ENCODE measurements around the gene AHRR.
A peak's percentile ranks its signal among the peaks of the same experiment; 100 is the strongest.
"Not testable (repeated sequence)": the region's sequence is repeated elsewhere in the genome, so short reads cannot be mapped to it uniquely, and the experiment has no call there.

The AHRR gene

DNA sequence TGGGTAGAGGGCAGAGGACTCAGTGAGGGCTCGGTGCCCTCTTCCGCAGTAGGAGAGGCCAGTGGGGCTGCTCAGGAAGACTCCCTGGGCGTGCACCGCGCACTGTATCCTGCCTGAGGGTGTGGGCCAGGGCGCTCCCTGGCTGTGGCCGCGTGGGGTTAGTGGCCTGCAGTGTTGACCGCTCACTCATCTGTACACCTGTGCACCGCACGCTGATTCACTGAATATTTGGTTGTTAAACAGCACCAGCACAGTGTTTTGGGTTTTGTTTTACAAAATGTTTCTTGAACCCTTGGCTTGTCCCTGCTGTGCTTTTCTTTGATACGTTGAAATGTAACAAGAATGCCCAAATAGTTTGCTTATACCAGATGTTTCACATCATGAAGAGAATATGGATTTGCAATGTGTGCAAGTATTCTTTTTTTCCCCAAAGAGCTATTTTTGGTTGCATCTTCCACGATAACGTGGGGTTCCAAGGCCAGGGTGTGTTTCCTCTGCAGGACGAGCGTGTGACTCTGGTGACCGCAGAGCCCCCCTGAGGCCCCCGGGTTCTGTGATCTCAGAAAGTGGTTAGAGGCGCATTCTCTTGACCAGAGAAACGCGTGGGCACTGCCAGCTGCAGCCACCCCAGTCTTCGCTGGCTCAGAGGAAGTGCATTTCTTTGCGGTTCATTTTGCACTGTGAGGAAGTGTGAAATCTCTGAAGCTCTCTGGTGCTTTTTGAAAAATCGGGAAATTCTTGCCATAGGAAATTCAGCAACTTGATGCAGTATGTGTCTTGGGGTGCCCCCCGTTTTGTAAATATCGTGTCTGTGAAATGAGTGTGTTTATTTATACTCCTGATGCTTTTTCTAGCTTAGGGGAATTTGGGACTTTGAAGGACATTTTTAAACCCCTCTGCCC lies 46.9 kb downstream of the AHRR start:
- no peak for DNase-seq

DNA sequence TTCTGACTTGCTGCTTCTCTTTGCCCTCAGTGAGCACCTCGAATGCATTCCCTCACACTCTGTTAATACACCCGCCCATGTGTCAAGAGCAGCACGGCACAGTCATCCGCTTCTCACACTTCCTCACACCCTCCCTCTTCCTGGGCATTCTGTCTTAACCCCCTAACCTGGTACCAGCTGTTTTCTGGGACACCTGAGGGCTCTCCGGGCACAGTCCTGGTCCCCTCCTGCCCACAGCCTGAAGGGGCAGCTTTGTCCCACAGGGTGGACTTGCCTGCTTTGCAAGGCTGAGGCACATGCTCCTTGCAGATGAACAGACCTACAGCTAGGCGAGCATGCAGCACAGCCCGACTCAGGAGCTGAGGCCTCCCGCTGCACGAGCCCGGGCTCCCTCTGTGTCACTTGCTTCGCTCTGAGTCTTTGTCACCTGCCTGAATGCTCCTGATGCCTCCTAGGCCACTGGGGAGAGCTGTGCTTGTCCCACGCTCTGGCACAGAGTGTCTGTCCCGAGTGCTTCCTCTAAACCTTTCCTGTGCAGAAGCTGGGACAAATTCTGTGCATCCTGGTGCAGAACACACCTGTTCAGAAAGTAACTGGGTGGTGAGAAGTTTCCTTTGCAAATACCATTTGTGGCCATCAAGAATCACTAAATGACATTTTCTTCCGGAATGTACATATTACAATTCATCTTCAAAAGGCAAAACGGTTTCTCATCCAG lies 47.8 kb downstream of the AHRR start:
- DNase-seq, result no peak

DNA sequence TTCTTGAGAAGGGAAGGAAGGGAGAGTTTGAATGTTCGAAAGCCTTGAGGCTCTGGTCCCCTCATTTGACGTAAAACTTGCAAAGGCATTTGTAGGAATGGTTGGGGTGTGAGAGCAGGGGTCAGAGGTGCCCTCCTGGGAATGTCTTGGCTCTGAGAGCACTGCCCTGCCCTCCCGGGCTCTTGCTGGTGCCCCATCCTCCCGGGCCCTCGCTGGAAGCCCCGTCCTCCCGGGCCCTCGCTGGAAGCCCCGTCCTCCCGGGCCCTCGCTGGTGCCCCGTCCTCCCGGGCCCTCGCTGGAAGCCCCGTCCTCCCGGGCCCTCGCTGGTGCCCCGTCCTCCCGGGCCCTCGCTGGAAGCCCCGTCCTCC lies 48.3 kb downstream of the AHRR start:
- not testable (repeated sequence) for DNase-seq

DNA sequence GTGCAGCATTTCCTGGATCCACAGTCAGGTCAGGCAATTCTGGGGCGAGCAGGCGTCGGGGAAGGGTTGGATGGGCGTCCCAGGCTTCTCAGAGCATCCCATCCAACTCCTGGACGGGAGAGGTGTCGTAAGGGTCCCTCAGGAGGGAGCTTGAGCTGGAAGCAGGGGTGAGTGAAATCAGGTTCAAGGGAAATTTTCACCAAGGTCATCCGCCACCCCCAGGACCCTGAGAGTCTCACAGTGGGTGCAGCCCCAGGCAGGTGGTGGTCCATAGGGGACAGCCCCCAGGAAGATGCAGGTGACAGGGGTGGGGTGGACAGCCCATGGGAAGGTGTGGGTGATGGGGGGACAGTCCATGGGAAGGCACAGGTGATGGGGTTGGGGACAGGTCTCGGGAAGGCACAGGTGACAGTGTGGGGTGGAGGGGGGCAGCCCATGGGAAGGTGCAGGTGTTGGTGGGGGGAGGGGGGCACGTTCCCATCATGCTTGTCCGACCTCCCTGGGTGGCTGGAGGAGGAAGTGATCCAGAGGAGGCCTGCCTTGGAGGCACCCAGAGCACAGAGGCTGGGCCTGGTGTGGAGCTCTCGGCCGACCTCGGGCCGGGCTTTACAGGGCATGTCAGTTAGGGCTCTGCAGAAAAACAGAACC lies 48.9 kb downstream of the AHRR start:
- no peak for DNase-seq

DNA sequence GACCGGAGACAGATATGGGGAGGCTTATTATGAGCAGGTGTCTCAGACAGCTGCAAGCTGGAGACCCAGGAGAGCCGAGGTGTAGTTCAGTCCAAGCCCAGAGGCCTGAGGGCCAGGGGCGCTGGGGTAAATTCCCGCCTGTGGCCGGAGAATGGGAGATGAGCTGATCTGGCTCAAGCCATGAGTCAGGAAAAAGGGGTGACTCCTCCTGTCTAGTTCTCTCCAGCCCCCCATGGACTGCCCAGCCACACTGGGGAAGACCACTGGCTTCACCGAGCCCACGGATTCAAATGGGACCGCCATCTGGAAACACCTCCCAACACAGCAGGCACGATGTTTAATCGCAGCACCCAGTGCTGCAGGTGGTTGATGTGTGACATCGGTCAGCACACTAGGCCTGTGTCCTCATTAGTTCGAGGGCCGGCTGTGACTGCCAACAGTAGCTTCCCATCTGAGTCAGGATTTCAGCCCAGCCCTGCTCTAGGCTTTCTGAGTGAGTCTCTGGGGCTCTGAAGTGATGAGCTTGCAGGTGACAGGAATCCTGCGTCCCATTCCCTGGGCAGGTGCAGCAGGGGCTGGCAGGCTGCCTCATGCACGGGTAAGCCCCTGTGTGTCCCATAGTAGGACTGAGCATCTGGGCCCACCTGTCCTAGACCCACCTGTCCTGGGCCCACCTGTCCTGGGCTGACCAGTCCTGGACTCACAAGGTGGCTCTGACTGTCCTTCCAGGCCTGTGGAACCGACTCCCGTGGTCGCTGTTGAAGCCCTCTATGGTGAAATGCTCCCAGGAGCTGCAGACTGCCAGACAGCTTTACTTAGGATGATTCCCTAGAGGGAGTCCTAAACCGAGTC lies 49.7 kb downstream of the AHRR start:
- no peak for DNase-seq

DNA sequence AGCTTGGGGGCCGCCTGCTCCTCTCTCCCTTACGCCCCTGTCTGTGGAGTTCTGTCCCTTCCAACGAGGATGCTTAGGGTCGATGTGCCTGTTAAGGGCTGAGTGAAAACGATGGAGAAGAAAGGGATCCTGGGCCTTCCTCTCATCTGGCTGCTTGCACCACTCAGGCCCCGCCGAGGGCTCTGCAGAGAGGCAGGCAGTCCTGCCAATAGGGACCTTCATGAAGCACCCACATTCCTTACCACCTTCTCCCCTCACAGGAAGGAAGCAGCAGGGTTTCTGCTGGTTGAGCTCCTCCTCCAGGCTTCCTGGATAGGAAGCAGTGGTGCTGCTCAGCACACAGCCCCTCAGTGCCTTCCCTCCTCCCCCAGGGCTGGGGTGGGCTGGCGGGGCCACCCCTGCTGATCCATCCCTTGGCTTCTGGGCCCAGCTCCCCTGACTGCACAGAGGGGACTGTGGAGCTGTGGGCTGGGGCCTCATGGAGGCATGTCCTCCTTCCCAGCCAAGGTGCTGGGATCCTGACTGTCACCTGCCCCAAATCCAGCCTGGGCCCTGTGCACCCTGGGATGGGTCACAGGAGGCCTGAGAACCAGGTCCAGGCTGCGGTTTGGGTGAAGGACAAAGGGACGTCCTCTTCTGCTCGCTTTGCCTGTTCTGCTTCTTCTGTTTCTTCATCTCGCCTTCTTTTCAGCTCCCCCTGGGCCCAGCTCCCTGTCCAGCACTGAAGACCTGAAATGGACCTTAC lies 50.5 kb downstream of the AHRR start:
- DNase-seq, result no peak

DNA sequence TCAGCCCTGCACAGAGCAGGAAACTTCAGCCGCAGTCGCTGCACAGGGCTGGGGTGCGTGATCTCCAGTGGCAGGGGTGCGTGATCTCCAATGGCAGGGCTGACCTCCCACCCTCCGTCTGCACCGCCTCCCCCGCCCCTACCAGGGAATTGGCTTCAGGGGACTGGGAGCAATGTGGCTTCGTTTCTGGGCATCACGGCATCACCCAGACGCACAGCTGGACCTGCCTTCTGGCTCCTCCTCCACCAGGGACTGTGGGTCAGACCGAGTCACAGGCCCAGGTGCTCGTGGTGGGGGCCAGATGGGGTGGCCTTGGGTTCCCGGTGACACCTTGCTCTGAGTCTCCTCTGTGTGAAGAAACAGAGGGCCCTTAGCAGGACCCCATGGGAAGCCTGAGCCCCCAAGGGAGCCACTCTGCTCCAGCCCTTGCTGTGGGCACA lies 51.1 kb downstream of the AHRR start:
- DNase-seq, result no peak

DNA sequence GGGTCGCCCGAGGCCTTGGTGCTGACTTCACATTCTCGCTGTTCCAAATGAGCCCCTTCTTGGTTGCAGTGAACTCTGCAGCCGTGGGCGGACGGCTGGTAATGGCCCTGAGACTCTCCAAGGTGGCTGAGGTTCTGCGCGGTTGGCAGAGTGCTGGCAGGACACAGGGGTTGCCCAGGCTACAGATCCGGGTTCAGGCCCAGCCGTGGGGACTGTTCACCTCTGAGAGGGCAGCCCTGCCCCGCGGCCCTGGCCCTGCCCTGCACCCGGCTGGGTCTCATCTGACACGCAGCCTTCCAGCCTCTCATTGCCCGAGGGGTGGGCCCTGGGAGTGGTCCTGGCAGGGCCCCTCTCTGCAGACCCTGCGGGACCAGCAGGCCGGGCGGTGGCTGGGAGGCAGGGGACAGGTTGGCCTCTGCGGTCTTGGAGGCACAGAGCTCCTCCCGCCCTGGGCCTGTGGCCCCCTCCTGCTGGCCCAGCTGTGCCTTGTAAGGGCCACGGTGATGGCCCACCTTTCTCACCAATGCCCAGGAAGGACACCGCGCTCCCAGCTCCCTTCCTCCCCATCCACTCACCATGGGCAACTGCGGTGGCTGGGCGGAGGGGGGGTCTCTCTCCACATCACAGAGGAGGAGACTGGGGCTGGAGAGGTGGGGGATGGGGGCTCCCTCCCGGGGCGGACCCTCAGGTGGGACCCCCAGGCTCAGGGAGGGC lies 51.6 kb downstream of the AHRR start:
- no peak for DNase-seq

DNA sequence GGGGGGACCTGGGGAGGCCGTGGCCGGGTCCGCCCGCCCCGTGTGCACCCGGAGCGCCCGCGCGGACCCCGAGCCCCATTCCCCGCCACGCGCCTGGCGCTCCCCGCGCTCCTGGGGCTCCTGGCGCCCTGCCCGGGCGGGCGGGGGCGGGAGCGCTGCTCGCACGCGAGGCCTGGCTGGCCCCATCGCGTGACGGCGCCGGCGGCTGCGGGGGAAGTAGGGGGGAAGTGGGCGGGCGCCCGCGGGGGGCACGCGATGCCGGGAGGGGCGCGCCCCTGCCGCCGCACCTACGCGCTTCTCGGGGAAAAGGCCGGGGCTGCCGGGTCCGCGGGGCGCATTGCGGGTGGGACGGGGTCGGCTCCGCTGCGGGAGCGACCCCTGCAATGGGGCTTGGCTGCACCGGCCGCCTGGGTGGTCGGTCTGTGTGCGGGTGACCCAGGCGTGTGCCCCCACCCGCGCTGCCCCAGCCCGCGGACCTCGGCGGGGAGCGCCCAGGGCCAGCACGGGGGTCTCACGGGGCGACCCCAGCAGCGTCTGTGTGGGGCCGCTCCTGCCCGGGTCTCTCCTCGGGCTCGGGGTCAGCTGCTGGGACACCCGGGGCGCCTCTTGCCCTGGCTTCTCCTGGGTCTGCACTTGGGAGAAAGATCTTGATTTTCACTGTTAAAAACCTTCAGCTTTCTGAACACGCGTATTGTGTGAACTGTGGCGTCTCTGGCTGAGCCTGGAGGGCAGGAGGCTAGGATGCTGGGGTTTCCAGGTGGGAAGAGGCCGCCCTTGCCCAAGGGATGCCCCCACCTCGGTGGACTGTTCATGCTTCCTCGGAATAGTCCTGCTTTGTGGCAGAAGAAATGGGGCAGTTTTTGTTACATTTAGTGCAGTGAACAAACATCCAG lies 52.4 kb downstream of the AHRR start:
- DNase-seq, result peak; percentile 28 to 35

DNA sequence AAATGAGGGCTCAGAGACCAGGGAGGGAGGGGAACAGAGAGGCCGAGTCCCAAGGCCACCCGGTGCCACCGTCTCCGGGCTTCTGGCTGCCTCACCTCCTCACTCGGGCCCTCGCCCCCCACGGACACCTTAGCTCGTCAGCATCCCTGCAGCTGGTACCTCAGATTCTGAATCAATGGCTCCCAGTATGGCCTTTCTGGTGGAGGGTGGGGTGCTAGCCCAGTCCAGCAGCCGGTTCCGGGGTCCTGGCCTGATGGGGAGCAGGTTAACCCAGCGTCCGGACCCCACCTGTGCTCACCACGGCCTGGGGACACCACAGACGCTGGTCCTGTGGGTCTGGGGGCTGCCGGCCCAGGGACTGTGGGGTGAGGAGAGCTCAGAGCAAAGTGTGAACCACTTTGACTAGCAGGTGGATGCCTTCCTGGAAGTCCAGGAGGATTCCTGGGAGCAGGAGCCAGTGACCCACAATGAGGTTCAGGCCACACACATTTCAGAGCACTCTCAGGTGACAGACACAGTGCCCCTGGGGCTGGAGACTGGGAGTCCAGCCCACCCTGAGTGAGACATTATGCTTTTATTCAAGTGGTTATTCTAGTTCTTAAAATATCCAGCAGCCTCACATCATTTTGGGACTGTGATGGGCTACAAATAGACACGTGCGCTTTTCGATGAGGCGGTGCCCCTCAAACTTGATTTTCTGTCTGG lies 53.3 kb downstream of the AHRR start:
- DNase-seq, result no peak

DNA sequence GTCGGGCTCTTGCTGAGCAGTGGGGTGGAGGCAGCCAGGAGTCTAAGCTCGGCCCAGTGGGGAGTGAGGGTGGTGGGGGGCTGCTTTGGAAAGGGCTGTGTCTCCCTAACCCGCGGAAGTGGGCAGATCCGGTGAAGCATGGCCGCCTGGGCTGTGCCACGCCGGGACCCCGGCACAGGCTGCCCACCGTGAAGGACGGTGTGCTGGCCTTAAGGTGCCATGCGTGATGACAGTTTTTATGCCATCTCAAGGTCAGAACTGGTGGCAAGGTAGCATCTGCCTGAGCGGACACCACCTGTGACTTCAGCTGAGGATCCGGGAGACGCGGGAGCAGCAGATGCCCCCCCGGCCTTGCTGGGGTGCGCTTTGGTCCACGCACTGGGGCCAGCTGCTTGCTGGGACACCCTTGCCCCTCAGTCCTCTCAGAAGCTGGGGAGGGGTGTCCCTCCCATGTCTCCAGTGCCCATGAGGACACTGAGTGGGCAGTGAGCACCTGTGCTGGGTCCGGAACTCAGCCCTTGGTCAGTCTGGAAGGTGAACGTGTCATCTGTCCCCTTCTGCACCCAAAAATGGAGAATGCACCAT lies 53.9 kb downstream of the AHRR start:
- DNase-seq, result no peak

DNA sequence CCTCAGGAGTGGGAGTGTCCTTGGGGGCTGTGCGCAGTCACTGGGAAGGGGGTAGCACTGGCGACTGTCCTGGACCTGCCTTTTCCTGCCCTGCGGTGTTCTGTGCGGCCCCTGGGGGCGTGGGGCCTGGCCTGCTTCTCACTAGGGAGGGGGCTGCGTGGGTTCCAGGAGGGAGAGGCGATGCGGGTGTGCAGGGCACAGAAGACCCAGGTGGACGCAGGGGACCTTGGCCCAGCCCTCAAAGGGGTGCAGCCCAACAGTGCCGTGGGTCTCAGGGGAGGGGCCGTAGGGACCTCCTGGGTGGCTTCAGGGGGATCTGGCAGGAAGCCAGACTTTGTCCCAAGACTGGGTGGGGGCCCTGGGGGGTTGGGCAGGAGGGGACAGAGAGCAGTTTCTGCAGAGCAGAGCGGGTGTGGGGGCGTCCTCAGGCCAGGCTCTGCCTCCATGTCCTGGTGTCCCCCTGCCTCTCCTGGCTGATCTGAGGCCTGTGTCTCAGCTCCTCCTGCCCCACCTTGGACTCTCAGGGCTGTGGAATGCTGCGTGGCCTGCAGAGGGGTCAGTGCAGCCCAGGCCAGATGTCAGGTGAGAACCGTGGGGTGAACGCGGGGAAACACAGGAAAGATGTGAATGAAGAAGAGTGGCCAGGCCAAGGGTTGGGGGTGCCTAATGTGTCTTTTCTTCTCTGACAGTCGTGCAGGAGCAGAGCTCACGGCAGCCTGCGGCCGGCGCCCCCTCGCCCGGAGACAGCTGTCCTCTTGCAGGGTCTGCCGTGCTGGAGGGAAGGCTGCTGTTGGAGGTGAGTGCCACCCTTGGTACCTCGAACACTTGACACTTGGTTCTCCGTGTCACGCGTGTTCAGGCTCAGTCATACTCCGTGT lies 54.6 kb downstream of the AHRR start:
- no peak for DNase-seq

DNA sequence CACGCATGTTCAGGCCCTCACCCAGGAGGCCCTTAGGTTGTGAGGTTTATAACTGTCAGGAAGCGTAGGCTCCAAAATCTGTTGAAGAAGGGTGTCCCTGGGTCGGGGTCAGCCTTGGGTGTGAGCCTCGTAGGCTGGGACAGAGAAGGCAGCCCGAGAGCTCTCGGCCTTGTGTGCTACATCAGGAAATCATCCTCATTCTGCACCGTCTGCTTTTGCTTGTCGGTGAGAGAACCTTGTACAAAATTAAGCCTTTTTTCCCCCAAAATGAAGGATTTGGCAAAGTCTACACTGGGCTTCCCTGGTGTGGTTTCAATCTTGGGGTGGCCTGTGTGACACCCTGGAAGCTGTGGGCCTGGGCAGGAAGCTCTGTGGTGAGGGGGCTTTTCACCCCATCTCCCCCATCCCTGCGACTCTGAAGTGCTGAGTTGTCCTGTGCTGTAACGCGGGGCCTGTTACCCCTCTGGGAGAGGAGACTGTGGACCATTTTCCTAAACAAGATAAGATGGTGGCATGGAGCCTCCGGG lies 55.3 kb downstream of the AHRR start:
- DNase-seq, result no peak

DNA sequence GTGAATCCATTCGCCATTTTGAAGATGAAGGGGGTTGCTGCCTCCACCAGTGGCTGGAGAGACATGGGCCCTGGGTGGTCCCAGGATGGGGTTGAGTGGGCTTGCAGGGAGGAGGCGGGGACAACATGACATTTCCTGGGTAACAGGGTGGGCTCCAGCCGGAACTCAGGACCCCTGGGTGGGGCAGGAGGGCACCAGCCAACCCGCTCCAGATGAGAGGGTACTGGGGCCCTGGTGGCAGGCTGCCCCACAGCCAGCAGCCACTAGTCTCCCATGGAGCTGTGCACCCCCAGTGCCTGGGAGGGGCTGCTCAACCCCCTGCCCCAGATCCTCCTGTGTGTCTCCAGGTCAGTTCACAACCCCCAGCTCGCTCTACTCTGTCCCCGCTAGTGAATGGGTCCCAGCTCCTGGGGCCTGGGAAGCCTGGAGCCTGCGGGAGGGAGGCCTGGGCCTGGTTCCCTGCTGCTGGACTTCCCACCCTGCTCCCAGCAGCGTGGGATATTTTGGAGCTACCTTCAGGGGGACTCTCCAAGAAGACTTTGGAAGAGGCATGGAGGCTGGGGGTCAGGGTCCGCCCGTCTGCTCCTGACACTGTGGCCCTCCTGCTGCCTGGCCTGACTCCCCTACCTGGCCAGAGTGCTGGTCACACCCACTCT lies 55.9 kb downstream of the AHRR start:
- DNase-seq, result no peak

DNA sequence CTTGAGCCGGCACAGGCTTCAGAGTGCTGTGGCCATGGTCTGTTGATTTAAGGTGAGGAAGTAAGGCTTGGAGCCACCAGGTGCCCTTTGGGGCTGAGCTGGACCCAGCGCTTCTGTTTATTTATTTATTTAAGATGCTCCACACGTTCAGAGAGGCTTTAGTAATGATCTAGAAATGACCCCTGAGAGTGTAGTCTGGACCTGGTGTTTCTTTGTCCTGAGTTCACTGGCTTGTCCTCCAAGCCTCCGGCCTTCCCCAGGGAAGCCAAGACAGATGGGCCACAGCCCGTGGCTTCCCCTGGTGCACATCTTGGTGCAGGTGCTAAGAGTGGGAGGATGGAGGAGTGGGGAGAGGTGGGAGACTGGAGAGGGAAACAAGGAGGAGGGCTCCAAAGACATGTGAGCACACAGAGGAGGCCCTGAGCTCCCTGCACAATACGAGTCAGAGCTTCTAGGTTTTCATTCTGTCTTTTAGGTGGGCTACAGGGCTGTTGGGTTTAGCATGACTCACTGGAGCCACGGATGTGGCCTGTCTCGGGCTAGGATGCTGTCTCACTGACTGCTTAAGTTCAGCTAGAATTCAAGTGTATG lies 56.9 kb downstream of the AHRR start:
- DNase-seq, result no peak

DNA sequence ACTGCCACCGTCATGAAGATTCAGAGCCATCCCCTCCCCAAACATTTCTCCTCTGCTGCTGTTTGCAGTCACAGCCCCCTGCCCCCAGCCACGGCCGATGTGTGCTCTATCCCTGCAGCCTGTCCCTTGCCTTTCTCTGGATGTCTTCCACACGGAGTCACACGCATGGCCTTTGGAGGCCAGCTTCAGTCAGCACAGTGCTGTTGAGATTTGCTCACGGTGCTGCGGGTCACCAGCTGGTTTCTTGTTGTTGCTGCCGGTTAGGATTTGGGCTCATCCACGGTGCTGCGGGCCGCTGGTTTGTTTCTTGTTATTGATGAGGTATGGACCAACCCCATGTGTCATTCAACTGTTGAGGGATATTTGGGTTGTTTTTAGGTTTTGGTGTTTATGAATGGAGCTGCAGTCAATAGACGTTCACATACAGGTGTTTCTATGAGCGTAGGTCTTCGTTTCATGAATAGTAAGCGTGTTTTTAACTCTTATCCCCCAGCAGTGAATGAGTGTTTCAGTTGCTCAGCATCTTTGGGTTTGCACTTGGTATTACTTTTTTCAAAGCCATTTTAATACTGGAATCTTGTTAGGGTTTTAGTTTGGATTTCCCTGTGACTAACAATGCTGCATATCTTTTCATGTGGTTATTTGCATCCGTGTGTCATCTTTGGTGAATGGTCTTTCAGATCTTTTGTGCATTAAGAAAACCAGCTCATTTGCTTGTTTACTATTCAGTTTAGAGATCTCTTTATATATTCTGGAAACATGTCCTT lies 57.6 kb downstream of the AHRR start:
- DNase-seq, result no peak

Measured in CD4-positive, alpha-beta T cell treated with Interferon alpha-2 for 1 hour (primary cell).